GM12801 (cell line): ENCODE measurements around the gene CNOT6.

Experiments used
- TF ChIP-seq, protein P1 (sequence below): IDR thresholded peaks from one replicate; pipeline ENCODE4 v1.5.1; 2011; ENCODE audit warnings: control low read depth; ENCODE audit not compliant: insufficient read length; ENCODE audit errors: extremely low read depth

Gene CNOT6

GRCh38 chr5:180625125-180625790 is 131.1 kb downstream of the CNOT6 start:
- TF ChIP-seq, protein P1, sequence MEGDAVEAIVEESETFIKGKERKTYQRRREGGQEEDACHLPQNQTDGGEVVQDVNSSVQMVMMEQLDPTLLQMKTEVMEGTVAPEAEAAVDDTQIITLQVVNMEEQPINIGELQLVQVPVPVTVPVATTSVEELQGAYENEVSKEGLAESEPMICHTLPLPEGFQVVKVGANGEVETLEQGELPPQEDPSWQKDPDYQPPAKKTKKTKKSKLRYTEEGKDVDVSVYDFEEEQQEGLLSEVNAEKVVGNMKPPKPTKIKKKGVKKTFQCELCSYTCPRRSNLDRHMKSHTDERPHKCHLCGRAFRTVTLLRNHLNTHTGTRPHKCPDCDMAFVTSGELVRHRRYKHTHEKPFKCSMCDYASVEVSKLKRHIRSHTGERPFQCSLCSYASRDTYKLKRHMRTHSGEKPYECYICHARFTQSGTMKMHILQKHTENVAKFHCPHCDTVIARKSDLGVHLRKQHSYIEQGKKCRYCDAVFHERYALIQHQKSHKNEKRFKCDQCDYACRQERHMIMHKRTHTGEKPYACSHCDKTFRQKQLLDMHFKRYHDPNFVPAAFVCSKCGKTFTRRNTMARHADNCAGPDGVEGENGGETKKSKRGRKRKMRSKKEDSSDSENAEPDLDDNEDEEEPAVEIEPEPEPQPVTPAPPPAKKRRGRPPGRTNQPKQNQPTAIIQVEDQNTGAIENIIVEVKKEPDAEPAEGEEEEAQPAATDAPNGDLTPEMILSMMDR = no peak

DNA sequence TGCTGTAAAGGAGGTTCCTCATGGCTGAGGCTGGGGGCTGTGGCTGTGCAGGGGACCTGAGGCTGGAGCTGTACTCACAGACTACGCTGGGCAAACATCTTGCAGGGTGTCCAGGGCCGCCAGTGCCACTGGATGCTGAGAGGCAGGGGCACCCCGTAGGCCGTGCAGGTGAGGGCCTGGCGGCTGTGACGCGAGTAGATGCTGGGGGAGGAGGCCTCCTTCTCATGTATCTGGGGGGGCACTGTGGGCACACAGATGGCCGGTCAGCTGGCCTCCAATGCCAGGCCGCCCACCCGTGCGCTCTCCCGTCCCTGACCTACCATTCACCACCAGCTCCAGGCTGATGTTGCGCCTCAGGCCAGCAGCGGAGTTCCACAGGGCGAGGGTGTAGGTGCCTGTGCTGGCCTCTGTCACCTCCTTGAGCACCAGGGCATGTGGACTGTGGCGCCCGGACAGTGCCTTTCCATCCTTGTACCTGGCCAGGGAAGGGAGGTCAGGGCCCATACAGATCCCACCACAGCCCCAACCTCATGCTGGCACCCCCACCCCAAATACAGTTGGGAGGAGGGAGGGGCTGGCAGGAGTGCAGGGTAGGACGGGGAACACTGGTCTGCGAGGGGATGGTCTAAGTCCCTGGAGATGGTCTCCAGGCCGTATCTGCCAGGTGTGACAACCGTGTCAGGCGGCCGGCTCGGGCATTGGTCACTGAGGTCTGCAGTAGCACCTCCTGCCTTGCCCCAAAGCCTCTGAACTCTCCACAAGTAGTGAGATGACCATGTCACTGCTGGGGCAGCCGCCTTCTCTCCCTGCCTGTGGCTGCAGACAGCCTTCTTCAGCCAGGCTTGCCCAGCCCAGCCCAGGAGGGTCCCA is 131.8 kb downstream of the CNOT6 start:
- TF ChIP-seq, protein P1 = no peak

- TF ChIP-seq, protein P1 = no peak
These were observed 132.6 kb downstream of the CNOT6 start for GRCh38 chr5:180626661-180627385.

- TF ChIP-seq, protein P1 = no peak
These were observed 133.4 kb downstream of the CNOT6 start for GRCh38 chr5:180627386-180628120.
